Measurements from ENCODE around the gene MRPL49.
"Not testable (repeated sequence)": the region's sequence is repeated elsewhere in the genome, so short reads cannot be mapped to it uniquely, and the experiment has no call there.

The MRPL49 gene

GRCh38 chr11:65172600-65172999, 50.5 kb downstream of the MRPL49 start:
- no peak for DNase-seq

GRCh38 chr11:65174571-65175010, 52.5 kb downstream of the MRPL49 start:
- not testable (repeated sequence) for DNase-seq

Data from activated naive CD4-positive, alpha-beta T cell (primary cell).